ENCODE results near the gene SGCB.

DNA sequence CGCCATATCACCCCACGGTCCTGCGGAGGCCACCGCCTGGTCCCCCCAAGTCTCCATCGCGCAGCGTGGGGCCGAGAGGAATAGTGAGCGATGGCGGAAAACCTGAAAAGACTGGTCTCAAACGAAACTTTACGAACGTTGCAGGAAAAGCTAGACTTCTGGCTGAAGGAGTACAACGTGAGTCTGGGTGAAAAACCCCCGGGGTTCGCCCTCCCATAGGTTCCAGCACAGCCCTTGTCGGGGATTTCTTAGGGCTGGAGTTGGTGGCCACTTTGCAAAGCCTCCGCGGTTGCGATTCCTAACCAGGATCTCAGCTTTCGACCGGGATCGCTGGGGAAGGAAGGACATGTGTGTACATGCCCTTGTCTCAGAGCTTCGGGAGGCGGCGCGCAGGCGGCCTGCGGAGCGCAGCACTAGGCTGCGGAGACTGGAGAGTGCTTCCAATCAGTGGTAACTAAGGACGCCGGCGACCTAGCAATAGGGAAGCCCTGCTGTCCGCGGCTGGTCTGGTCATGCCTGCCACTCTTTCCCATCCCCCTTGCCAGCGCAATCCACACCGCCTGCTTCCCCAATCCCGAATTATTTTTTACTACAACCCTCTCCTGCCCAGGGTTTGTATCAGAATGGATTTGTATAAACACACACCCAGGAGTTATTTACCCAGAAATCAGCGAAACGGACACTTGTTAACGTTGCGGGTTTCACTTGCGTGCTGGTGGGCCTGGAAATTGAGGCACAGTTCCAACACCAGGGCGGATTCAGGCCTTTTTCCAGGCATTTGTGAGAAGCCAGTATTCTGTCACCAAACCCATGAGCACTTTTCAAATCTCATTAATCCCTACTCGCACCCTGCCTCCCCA, 13.7 kb upstream of the SGCB start:
- no peak for TF ChIP-seq EGR1 (IDR thresholded peaks at IDR 0.05)
- TF ChIP-seq CREB1 (IDR thresholded peaks at IDR 0.05; ENCODE audit: low read depth): no peak
- no peak for TF ChIP-seq ZBTB7A (IDR thresholded peaks at IDR 0.05; ENCODE audit: low read depth)

Measured in Ishikawa (cell line).